Sigmoid colon (tissue), 4 donors: ENCODE results near the gene HDAC4.

Experiments
- CTCF ChIP-seq, 4 experiments: fragments of 450-650 bp in 3 of 4; fragments of 200-600 bp in 1 of 4; IDR thresholded peaks; one replicate each; pipeline ENCODE4 v1.5.1; 2016 to 2019; ENCODE audit warnings: antibody characterized with exemption in 4 of 4, mild to moderate bottlenecking in 3 of 4, moderate library complexity in 2 of 4
- POLR2A ChIP-seq, 2 donors: fragments of 450-650 bp; IDR thresholded peaks; one replicate each; pipeline ENCODE4 v1.6.1; 2016; ENCODE audit warnings: antibody characterized with exemption in 2 of 2, mild to moderate bottlenecking in 2 of 2, moderate library complexity in 2 of 2
- POLR2AphosphoS5 ChIP-seq, 4 donors: sonication (generic); formaldehyde crosslinking; IDR thresholded peaks; one replicate each; pipeline ENCODE4 v1.6.1; 2017; ENCODE audit warnings: antibody characterized with exemption in 4 of 4

GRCh38 chr2:239393388-239393940 is 7.4 kb downstream of the HDAC4 start:
- TF ChIP-seq POLR2A (IDR thresholded peaks at IDR 0.05), result no peak
- TF ChIP-seq CTCF (IDR thresholded peaks at IDR 0.05), result no peak
- no peak for TF ChIP-seq POLR2AphosphoS5 (IDR thresholded peaks at IDR 0.05)
